Stimulated activated CD4-positive, alpha-beta T cell treated with anti-CD3 and anti-CD28 coated beads, TNF-alpha, amount 100 ng/mL, for 4 hours (primary cell): ENCODE data around the gene SIK1.
"Not testable (repeated sequence)": the region's sequence is repeated elsewhere in the genome, so short reads cannot be mapped to it uniquely, and the experiment has no call there.

Experiments used
- DNase-seq, 3 experiments: peaks; one replicate each; pipeline ENCODE4 v3.0.0-alpha.2; 2020; ENCODE audit warnings: low read depth in 3 of 3

The SIK1 gene

DNA sequence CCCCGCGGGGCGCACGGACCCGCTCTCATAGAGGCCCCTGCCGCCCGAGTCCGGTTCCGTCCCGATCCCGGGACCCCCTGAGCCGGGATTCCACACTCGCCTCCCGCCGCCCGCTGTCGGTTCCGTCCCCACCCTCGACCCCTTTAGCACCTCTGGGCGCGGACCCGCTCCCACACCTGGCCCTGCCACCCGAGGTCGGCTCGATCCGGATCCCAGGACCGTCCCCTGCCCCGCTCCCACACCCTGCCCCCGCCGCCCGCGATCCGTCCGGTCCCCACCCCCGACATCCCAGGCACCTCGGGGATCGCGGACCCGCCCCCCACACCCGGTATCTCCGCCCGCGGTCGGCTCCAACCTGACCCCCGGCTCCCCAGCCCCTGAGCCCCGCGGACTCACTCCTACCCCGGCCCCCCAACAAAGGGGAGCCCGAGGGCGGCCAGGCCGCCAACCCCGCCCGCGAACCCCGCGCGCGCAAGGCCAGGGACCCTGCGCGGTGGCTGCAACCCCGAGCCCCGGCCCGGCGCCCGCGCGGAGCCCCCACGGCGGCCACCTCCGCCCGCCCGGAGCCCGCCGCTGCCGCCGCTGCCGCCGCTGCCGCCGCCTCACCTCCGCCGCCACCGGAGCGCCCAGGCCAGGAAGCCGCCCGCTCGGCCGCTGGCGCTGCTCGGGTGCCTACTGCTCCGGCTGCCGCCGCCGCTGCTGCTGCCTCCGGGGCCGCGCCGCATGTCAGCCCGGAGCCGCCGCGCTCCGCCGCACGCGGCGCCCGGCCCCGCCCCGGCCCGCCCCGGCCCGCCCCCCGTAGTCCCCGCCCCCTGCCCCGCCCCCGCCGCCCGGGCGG is at the start of gene SIK1:
SIK1 (minus strand) TSS at position 728 of the 838 bp plus-strand sequence. CDS start 953 bp downstream, outside the sequence.
- DNase-seq: not testable (repeated sequence)

GRCh38 chr21:43471597-43472242 is 44.8 kb upstream of the SIK1 start:
- not testable (repeated sequence) for DNase-seq

GRCh38 chr21:43469719-43470458 is 43.0 kb upstream of the SIK1 start:
- DNase-seq: not testable (repeated sequence)

GRCh38 chr21:43467785-43468184 is 40.9 kb upstream of the SIK1 start:
- DNase-seq: no peak

DNA sequence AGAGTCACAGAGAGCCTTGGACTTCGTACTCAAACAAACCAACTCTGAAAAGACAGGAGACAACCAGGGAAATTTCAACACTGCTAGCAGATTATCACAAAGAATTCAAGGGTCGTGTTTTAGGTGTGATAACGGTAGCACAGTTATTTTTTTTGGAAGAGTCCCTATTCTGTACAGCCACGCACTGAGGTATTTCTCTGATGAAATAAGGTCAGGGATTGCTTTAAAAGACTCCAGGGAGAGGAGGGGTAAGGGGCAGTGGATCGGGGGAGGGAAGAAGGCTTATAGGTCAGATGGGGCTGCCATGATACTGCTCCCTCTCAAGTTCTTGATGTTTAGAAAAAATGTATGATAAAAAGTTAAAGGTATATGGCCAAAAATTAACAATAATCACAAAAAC is 38.2 kb upstream of the SIK1 start:
- DNase-seq: not testable (repeated sequence)

DNA sequence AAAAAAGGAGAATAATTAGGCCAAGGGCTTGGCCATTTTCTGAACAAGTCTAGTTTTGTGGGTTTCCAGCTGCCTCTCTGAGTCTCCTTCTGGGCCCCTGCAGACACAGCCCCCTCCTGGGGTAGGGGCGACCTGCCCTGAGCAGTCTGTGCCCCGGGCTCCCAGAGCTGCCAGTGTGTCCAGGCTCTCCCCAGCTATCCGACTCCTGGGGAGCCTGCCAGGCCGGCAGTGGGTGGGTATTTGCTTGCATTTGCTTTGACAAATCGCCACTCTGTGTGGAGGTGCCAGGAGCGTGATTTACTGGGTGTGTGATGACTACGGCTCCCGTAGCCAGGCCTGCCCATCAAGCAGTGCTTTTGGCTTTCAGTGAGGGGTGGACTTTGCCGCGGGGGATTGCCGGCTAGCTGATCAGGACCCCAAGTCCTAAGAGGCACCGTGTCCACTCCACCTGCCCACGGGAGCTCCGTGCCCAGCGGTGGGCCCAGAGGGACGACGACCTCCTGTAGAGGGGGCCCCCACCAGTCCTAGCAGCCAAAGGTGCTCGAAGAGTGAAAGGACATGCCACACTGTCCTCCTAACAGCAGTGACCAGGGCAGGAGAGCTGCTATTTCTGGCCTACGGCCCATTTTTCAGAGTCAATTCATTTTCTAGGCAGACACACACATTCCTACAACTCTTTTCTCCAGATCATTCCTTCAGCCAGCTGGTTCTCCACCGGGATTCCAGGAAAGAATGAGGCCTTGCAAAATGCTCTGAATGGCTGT is 36.7 kb upstream of the SIK1 start:
- not testable (repeated sequence) for DNase-seq

DNA sequence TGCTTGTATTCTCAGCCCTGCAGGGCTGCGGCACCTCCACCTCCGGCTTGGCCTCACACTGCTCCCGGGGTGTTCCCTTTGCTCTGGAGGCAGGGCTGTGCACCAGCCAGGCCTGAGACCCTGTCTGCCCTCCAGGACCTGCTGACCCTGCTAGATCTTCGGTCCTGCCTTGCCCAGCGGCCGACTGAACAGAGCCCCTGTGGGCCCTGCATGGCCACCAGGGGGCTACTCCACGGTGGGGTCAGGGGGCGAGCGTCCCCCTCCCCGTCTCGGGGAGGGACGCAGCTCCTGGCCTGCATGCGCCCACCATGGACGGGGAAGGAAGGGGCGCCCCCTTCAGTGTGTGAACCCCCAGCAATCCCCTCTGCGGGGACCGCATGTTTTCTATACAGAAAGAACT is 36.0 kb upstream of the SIK1 start:
- DNase-seq: not testable (repeated sequence)

DNA sequence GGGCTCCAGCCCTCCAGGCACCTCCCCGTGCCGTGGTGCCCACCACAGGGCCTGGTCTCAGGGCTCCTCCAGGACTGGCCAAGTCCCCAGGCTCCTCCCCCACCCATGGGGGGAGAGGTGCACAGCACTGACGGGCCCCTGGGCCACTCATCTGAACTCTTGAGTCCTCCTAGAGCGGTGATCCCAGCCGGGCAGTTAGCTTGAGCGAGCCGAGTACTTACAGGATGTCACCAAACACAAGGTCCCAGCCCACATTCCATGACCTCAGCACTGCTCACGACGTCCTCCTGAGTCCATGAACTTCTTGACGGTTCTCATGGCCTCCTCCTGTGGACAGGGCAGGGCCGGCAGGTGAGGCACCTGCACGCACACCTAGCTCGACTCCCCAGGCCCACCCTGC is 33.5 kb upstream of the SIK1 start:
- DNase-seq: not testable (repeated sequence)

DNA sequence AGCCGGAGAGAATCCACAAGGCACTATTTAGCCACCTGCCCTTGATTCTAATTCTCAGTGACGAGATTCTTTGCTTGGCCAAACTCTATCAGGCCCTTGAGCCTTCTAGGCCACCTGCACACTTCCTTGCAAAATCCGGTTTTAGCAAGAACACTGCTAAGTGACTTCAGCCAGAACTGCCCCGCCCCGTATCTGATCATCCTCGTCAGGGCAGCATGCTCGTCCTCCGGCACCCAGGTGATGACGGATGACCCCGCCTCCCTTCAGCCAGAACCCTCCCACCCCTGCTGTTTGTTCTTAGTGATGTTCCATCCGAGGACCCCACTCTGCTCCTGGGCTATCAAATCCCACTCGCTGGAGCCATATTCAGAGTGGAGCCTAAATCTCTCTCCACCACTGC is 32.1 kb upstream of the SIK1 start:
- not testable (repeated sequence) for DNase-seq

DNA sequence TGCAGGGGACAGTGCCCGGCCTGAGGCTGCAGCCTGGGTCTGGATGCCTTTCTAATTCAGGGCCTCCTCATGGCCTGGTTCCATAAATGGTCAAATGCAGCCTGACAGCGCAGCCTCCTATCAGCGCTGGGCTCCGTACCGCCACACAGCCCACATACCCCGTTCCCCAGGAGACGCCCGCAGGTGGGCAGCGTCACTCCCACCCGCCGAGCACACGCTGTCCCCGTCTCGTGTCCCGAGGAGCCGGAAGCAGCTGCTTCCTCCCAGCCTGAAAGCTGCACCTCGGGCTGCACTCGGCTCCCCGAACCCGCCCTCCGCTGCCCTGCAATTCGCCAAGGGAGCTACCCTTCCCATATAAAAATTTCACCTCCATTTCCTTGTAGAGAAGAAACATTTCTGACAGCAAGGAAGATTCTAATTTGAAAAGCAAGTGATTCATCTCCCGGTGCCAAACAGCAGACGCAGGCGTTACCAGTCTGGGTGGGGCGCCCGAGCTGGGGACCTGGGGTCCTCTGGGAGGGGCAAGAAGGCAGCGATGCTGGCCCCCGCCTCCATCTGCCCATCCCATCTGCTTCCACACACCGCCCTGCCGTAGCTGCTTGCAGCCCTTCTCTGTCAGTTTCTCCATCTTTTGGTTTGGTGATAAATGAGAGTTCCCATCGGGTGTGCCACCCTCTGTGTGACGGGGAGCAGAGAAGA is 29.8 kb upstream of the SIK1 start:
- not testable (repeated sequence) for DNase-seq

DNA sequence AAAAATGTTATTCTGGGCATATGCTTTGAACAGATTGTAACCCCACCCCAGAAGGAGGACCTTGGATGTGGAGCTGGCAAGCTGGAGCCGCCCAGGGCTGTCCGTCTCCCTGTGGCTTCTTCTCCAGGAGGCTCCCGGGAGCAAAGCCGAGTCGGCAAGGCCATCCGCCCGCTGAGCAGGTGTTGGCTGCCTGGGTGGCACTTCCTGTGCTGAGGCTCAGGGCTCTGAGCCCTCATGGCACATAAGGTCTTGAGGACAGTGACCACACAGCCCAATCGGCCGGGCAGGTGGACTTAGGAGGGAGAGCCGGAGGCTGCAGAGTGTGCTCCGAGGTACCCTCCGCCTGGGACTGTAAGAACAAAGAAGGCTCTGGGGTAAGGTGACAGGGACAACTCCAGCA is 28.8 kb upstream of the SIK1 start:
- not testable (repeated sequence) for DNase-seq

- DNase-seq: not testable (repeated sequence)
Measured at GRCh38 chr21:43454176-43454575, 27.2 kb upstream of the SIK1 start.

DNA sequence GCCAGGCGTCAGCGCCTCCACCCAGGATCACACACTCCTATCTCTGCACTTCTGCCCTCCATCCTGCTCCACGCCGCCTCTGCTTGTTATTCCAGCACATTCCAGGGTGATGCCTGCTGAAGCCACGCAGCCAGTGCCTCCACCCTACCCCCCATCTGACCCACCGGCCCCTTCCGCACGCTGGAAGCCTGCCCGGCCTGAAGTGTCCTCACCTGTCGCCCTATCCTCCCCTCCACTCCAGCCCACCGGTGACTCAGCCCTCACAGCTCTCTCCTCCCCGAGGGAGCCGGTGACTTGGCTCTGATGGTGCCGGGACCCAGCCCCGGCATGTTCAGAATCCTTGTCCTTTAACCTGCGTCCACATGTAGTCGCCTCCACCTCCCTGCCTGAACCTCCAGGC is 24.9 kb upstream of the SIK1 start:
- DNase-seq: not testable (repeated sequence)

GRCh38 chr21:43450287-43450686 is 23.4 kb upstream of the SIK1 start:
- not testable (repeated sequence) for DNase-seq

GRCh38 chr21:43447353-43447977 is 20.5 kb upstream of the SIK1 start:
- DNase-seq: not testable (repeated sequence)

GRCh38 chr21:43446277-43446932 is 19.5 kb upstream of the SIK1 start:
- DNase-seq: not testable (repeated sequence)

GRCh38 chr21:43444524-43444923 is 17.6 kb upstream of the SIK1 start:
- not testable (repeated sequence) for DNase-seq

DNA sequence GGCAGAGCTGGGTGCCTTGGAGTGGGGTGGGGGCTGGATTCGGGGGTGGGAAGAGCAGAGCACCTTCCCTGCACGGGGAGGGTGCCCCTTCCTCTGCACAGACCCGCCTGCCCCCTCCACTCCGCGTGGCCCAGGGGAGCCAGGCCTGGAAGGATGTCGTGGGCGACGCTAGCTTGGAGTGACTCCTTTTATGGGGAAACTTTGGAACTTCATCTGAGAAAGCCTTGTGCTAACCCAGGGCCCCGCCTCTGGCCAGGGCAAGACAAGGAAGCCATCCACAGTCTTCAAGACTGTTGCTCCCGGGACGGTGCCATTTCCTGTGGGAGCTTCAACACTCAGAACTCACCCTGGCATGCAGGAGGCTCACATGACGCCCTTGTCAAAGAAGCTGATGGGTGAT is 15.6 kb upstream of the SIK1 start:
- not testable (repeated sequence) for DNase-seq

DNA sequence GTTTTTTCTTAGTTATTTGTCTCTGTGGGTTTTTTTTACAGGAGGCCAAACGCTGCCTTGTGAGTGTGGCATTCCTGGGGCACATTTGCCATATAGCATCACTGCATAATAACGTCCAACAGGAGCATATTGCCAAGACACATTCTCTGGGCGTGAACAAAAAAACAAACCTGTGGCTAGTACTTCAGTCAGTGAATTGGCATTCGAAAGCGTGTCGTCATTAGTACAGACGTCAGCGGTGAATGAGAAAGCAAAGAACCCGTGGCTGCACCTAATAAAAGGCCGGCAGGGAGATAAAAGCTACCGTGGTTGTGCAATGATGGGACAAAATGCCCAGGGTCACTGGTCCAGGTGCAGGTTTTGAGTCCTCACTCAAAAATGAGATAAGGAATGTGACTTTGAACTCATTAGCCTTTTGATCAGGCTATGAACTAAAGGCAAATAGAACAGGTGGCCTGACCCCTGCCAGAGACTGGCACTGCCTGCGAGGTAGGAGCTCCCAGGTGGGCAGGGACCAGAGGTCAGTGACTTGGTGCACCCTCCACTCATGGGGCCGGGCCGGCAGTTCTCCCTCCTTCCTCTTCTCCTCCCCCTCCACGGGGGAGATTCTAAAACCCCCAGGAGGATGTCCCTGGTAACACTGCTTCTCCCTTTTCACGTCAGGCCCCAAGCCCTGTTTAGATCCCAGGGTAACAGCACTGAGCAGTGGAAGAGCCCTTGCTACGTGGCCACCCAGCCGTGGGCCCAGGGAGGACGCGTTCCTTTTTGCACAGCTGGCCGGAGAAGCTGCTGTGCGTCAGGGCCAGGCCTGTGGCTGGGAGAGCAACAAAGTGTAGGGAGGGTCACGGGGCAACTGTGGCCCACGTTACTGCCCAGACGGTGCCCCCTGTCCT is 14.2 kb upstream of the SIK1 start:
- DNase-seq: not testable (repeated sequence)
